HG03432 (cell line): ENCODE results near the gene ENGASE.

ENCODE experiments used
- ATAC-seq: cut with Tn5 transposase; IDR thresholded peaks from one replicate; pipeline ENCODE4 v1.9.1; 2021; ENCODE audit warnings: mild to moderate bottlenecking, moderate library complexity; ENCODE audit not compliant: unreplicated experiment

ENGASE gene

GRCh38 chr17:79038545-79039135, 36.0 kb upstream of the ENGASE start:
- ATAC-seq = no peak

GRCh38 chr17:79039171-79039570, 35.5 kb upstream of the ENGASE start:
- no peak for ATAC-seq

- ATAC-seq = no peak
These were observed 34.7 kb upstream of the ENGASE start for GRCh38 chr17:79039886-79040285.

GRCh38 chr17:79041041-79041570, 33.5 kb upstream of the ENGASE start:
- ATAC-seq = no peak

- ATAC-seq = no peak
These were observed 32.8 kb upstream of the ENGASE start for GRCh38 chr17:79041723-79042420.

GRCh38 chr17:79042421-79043190, 32.0 kb upstream of the ENGASE start:
- ATAC-seq = no peak

- ATAC-seq = no peak
These were observed 31.3 kb upstream of the ENGASE start for GRCh38 chr17:79043191-79043930.

- no peak for ATAC-seq
These were observed 30.7 kb upstream of the ENGASE start for GRCh38 chr17:79043931-79044320.

GRCh38 chr17:79044462-79044861, 30.2 kb upstream of the ENGASE start:
- ATAC-seq = no peak

- no peak for ATAC-seq
These were observed 29.5 kb upstream of the ENGASE start for GRCh38 chr17:79045001-79045729.

GRCh38 chr17:79045842-79046196, 28.8 kb upstream of the ENGASE start:
- ATAC-seq = no peak

GRCh38 chr17:79046197-79046915, 28.3 kb upstream of the ENGASE start:
- ATAC-seq = no peak

- no peak for ATAC-seq
These were observed 27.7 kb upstream of the ENGASE start for GRCh38 chr17:79046916-79047280.

GRCh38 chr17:79047291-79047920, 27.2 kb upstream of the ENGASE start:
- ATAC-seq = no peak

GRCh38 chr17:79047923-79048825, 26.4 kb upstream of the ENGASE start:
- ATAC-seq = no peak

GRCh38 chr17:79048826-79049755, 25.5 kb upstream of the ENGASE start:
- ATAC-seq = no peak

- no peak for ATAC-seq
These were observed 24.8 kb upstream of the ENGASE start for GRCh38 chr17:79049821-79050220.
